WTC11 (cell line): ENCODE results near the gene TMEM117.

Experiments used
- ATF1 ChIP-seq: sonication (generic); formaldehyde crosslinking; IDR thresholded peaks from 2 replicates; pipeline ENCODE4 v1.8.1; 2023; ENCODE audit warnings: mild to moderate bottlenecking, moderate library complexity, missing genetic modification reagents
- CBFB ChIP-seq: sonication (generic); formaldehyde crosslinking; IDR thresholded peaks from 2 replicates; pipeline ENCODE4 v1.8.1; 2022; ENCODE audit warnings: mild to moderate bottlenecking, low read depth, missing genetic modification reagents
- CTCF ChIP-seq: fragments of 200-600 bp; IDR thresholded peaks from 2 replicates; pipeline ENCODE4 v1.8.0; 2022; ENCODE audit warnings: antibody characterized with exemption
- E2F1 ChIP-seq: sonication (generic); formaldehyde crosslinking; IDR thresholded peaks from 2 replicates; pipeline ENCODE4 v1.8.0; 2022; ENCODE audit warnings: mild to moderate bottlenecking, missing genetic modification reagents
- FOXJ3 ChIP-seq: sonication (generic); formaldehyde crosslinking; IDR thresholded peaks from 2 replicates; pipeline ENCODE4 v1.9.0; 2021; ENCODE audit warnings: missing genetic modification reagents, mild to moderate bottlenecking, borderline replicate concordance
- JAZF1 ChIP-seq: fragments of 250-450 bp; sonication (Bioruptor Pico); IDR thresholded peaks from 2 replicates; pipeline ENCODE4 v1.9.0; 2021; ENCODE audit warnings: moderate library complexity, mild to moderate bottlenecking, inconsistent platforms
- NR2C2 ChIP-seq: sonication (generic); formaldehyde crosslinking; IDR thresholded peaks from 2 replicates; pipeline ENCODE4 v1.8.0; 2022; ENCODE audit warnings: mild to moderate bottlenecking, missing genetic modification reagents
- OVOL2 ChIP-seq: fragments of 250-450 bp; sonication (Bioruptor Pico); IDR thresholded peaks from 2 replicates; pipeline ENCODE4 v1.9.0; 2021; ENCODE audit warnings: mild to moderate bottlenecking, borderline replicate concordance
- TEAD4 ChIP-seq: sonication (generic); formaldehyde crosslinking; IDR thresholded peaks from 2 replicates; pipeline ENCODE4 v1.8.0; 2022; ENCODE audit warnings: mild to moderate bottlenecking, missing genetic modification reagents
- ZBTB21 ChIP-seq: sonication (generic); formaldehyde crosslinking; IDR thresholded peaks from 2 replicates; pipeline ENCODE4 v1.8.1; 2023; ENCODE audit warnings: mild to moderate bottlenecking, missing genetic modification reagents, borderline replicate concordance
- ZNF232 ChIP-seq: sonication (generic); formaldehyde crosslinking; IDR thresholded peaks from 2 replicates; pipeline ENCODE4 v1.8.0; 2022; ENCODE audit warnings: mild to moderate bottlenecking, missing genetic modification reagents
- ZNF512 ChIP-seq: sonication (generic); formaldehyde crosslinking; IDR thresholded peaks from 2 replicates; pipeline ENCODE4 v1.8.1; 2022; ENCODE audit warnings: missing genetic modification reagents, borderline replicate concordance
- TF ChIP-seq, protein P1 (sequence below): sonication (generic); formaldehyde crosslinking; IDR thresholded peaks from 2 replicates; pipeline ENCODE4 v1.8.0; 2022; ENCODE audit warnings: mild to moderate bottlenecking, missing genetic modification reagents
- TF ChIP-seq, protein P2 (sequence below): sonication (generic); formaldehyde crosslinking; IDR thresholded peaks from 2 replicates; pipeline ENCODE4 v1.8.1; 2023; ENCODE audit warnings: mild to moderate bottlenecking, missing genetic modification reagents

DNA sequence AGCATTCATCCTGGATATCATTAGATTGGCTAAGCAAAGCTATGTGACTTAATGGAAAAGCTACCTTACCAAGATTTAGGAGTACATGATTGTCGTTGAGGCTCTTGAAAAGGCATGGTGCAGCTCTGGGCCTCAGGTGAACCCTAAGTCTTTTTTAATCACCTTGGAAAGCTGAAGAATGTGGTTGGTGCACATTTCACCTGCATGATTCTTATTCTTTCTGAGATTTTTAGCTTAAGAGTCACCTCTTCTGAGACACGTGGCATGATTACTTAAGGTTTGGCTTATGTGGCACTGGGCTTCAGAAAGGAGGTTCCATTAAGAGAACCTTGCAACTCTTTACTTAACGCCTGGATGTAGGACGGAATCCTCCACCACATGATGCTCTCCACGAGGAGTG, 498.5 kb downstream of the TMEM117 start:
- TF ChIP-seq CTCF: no peak
- no peak for TF ChIP-seq ZBTB21
- TF ChIP-seq FOXJ3 (CRISPR knock-in tag): no peak
- TF ChIP-seq, protein P1, sequence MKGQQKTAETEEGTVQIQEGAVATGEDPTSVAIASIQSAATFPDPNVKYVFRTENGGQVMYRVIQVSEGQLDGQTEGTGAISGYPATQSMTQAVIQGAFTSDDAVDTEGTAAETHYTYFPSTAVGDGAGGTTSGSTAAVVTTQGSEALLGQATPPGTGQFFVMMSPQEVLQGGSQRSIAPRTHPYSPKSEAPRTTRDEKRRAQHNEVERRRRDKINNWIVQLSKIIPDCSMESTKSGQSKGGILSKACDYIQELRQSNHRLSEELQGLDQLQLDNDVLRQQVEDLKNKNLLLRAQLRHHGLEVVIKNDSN (CRISPR knock-in tag): no peak
- TF ChIP-seq ATF1 (CRISPR knock-in tag): no peak
- TF ChIP-seq NR2C2 (CRISPR knock-in tag): no peak
- TF ChIP-seq ZNF512 (CRISPR knock-in tag): no peak
- TF ChIP-seq, protein P2, sequence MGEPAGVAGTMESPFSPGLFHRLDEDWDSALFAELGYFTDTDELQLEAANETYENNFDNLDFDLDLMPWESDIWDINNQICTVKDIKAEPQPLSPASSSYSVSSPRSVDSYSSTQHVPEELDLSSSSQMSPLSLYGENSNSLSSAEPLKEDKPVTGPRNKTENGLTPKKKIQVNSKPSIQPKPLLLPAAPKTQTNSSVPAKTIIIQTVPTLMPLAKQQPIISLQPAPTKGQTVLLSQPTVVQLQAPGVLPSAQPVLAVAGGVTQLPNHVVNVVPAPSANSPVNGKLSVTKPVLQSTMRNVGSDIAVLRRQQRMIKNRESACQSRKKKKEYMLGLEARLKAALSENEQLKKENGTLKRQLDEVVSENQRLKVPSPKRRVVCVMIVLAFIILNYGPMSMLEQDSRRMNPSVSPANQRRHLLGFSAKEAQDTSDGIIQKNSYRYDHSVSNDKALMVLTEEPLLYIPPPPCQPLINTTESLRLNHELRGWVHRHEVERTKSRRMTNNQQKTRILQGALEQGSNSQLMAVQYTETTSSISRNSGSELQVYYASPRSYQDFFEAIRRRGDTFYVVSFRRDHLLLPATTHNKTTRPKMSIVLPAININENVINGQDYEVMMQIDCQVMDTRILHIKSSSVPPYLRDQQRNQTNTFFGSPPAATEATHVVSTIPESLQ (CRISPR knock-in tag): no peak
- no peak for TF ChIP-seq JAZF1 (CRISPR knock-in tag)
- TF ChIP-seq CBFB (CRISPR knock-in tag): no peak
- no peak for TF ChIP-seq OVOL2 (CRISPR knock-in tag)
- TF ChIP-seq TEAD4 (CRISPR knock-in tag): no peak
- no peak for TF ChIP-seq ZNF232 (CRISPR knock-in tag)
- no peak for TF ChIP-seq E2F1
